Measurements from ENCODE around the gene TTC28. TPM values are rescaled to one million over a fixed set of nuclear protein-coding genes. Genes with fewer than 3 reads are reported as not detected.
"Not testable (repeated sequence)": the region's sequence is repeated elsewhere in the genome, so short reads cannot be mapped to it uniquely, and the experiment has no call there.

Gene TTC28
- total RNA-seq, 4 donors from 2014 or later, result 43.8 to 130 (median 92.0) TPM

DNA sequence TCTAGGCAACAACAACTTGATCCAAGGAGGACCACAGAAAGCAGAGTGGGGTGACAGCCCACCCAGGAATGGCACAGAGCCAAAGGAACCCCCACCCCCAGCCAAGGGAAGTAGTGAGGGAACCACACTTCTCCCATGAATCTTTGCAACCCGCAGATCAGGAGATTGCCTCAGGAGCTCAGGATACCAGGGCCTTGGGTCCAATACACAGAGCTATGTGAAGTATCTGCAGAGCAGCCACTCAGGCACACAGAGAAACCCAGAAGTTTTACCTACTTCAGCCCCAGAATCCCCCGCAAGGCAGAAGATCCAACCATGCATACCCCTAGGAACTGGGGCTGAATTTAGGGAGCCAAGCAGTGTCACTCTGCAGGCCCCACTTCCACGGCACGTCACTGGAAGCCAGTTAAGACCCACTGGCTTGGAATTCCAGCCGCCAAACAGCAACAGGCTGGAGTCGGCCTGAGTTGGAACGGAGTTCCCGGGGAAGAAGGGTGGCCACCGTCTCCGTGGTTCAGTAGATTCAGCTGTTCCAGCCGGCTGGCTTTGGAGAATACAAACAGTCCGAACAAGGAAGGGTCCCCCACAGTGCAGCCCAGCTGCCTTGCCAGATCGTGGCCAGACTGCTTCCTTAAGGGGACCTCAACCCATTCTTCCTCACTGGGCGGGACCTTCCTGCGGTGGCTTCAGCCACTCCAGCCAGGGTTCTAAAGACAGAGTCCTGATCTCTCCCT is 174.1 kb downstream of the TTC28 start:
- Histone ChIP-seq H3K4me1 (no peaks in the 10 kb centered on the region), H3K9me3 (peaks cover 0 to 2% of the 10 kb centered on the region in 2 donors), H3K36me3 (no peaks in the 10 kb centered on the region), H3K27ac (no peak overlapping the region), H3K4me3 (no peak overlapping the region), H3K27me3 (no peaks in the 10 kb centered on the region)
- intact Hi-C loops (cut with DNase I; ENCODE audit: low total_unique reads), result no loop called here
- no peak for TF ChIP-seq POLR2A (IDR thresholded peaks at IDR 0.05)
- TF ChIP-seq, protein P1, sequence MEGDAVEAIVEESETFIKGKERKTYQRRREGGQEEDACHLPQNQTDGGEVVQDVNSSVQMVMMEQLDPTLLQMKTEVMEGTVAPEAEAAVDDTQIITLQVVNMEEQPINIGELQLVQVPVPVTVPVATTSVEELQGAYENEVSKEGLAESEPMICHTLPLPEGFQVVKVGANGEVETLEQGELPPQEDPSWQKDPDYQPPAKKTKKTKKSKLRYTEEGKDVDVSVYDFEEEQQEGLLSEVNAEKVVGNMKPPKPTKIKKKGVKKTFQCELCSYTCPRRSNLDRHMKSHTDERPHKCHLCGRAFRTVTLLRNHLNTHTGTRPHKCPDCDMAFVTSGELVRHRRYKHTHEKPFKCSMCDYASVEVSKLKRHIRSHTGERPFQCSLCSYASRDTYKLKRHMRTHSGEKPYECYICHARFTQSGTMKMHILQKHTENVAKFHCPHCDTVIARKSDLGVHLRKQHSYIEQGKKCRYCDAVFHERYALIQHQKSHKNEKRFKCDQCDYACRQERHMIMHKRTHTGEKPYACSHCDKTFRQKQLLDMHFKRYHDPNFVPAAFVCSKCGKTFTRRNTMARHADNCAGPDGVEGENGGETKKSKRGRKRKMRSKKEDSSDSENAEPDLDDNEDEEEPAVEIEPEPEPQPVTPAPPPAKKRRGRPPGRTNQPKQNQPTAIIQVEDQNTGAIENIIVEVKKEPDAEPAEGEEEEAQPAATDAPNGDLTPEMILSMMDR (IDR thresholded peaks at IDR 0.05), result no peak
- DNase-seq, result no peak

DNA sequence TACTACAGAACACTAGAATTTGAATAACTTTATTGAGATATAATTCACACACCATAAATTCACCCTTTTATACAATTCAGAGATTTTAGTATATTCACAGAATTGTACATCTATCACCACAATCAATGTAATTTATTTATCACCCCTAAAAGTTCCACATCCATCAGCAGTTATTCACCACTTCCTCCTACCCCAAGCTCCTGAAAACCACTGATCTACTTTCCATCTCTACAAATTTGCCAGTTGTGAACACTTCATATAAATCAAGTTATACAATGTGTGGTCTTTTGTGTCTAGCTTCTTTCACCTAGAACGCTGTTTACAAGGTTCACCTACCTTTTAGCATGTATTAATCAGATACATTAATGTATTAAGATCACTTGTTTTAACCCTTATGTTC is 179.6 kb downstream of the TTC28 start:
- TF ChIP-seq, protein P1 (IDR thresholded peaks at IDR 0.05), result no peak
- TF ChIP-seq POLR2A (IDR thresholded peaks at IDR 0.05), result no peak
- Histone ChIP-seq H3K9me3 (no peaks in the 10 kb centered on the region), H3K27ac (no peak overlapping the region), H3K36me3 (no peaks in the 10 kb centered on the region), H3K27me3 (no peaks in the 10 kb centered on the region), H3K4me3 (no peak overlapping the region), H3K4me1 (no peaks in the 10 kb centered on the region)
- DNase-seq, result no peak
- intact Hi-C loops (cut with DNase I; ENCODE audit: low total_unique reads), result no loop called here

DNA sequence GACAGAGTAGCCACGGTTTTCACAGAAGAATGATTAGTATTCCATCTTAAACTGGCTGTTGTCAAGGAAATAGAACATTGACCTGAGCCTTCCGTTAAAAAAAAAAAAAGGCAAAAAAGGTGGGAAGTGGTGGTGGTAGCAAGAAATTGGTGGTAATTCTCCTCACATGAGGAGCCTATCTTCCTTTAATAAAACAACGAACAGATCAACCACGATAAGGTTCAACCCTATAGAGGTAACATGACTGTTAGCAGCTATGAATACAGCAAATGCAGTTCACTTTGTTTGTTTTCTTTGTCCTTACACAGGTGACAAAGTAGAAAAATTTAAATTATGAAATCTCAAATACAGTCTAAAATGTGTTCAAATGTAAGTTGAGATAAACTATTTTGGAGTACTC is 181.6 kb downstream of the TTC28 start:
- Histone ChIP-seq H3K36me3 (no peaks in the 10 kb centered on the region), H3K4me1 (no peaks in the 10 kb centered on the region), H3K9me3 (no peaks in the 10 kb centered on the region), H3K4me3 (no peak overlapping the region), H3K27me3 (no peaks in the 10 kb centered on the region), H3K27ac (no peak overlapping the region)
- DNase-seq, result no peak
- intact Hi-C loops (cut with DNase I; ENCODE audit: low total_unique reads), result no loop called here
- TF ChIP-seq POLR2A (IDR thresholded peaks at IDR 0.05), result no peak
- TF ChIP-seq, protein P1 (IDR thresholded peaks at IDR 0.05), result no peak

DNA sequence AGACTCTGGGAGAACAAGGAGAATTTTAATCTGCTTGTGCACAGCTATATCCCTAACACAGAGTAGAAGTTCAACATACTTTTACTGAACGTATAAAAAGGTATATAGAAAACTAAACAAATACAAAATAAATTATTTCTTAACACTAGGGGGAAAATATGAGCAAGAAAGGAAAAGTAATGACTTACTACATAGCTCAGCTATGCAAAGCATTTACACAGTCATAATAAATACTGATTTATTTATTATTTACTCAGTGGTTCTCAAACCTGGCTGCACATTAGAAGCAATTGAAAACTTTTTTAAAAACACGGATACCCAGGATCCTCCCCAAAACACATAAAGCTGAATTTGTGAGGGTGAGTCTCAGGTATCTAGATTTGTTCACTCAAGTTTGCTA is 182.5 kb downstream of the TTC28 start:
- no peak for DNase-seq
- no peak overlapping the region for H3K27ac ChIP-seq
- H3K4me3 ChIP-seq, result no peak overlapping the region
- H3K4me1 ChIP-seq, result no peaks in the 10 kb centered on the region
- intact Hi-C loops (cut with DNase I; ENCODE audit: low total_unique reads), result no loop called here
- no peaks in the 10 kb centered on the region for H3K9me3 ChIP-seq
- TF ChIP-seq, protein P1 (IDR thresholded peaks at IDR 0.05), result no peak
- TF ChIP-seq POLR2A (IDR thresholded peaks at IDR 0.05), result no peak
- H3K27me3 ChIP-seq, result no peaks in the 10 kb centered on the region
- no peaks in the 10 kb centered on the region for H3K36me3 ChIP-seq

DNA sequence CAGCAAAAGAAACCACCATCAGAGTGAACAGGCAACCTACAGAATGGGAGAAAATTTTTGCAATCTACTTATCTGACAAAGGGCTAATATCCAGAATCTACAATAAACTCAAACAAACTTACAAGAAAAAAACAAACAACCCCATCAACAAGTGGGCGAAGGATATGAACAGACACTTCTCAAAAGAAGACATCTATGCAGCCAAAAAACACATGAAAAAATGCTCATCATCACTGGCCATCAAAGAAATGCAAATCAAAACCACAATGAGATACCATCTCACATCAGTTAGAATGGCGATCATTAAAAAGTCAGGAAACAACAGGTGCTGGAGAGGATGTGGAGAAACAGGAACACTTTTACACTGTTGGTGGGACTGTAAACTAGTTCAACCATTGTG is 188.4 kb downstream of the TTC28 start:
- H3K36me3 ChIP-seq; DNase-seq; H3K9me3 ChIP-seq; H3K4me3 ChIP-seq; intact Hi-C loops (cut with DNase I; ENCODE audit: low total_unique reads); H3K27ac ChIP-seq; H3K27me3 ChIP-seq; H3K4me1 ChIP-seq: not testable (repeated sequence)

Data from uterus (tissue), 4 donors.